Inflammatory macrophage treated with lipopolysaccharide for 4 hours (primary cell): Measurements from ENCODE around the gene RTP2.

Experiments used
- DNase-seq: peaks from one replicate; pipeline ENCODE4 v3.0.0-alpha.2; 2020

The RTP2 gene

DNA sequence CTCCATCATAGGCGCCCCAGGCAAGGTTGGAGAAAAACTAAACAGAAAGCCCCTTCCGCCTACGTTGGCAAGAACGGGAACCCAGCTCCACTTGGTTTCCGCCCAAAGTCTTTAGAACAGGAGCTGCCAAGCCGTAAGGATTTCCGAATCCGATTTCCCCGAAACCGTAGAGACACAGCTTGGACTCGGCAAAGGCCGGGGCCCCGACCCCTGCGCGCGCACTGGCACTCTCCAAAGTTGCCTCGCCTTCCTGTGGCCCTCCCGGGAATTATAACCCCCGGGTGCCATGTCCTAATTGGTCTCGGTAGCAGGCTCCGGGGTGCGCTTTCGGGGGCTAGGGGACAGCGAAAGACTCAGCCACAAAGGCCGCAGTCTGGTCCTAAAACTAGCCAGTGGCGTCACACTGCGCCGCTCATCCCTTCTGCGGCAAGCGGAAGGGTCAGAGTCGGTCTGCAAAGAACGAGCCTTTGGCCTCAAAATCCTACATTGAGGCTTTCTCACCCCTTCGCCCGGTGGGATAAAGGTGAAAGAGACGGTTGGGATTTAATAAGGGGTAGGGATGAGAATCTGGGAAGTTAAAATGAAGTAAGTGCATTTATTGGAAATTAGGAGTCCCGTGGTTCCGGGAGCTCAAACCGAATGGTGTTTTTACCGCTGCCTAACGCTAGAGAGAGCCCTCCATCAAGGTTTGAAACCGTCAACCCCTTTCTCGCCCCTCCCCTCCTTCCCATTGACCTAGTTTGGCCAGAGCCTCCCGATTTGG lies 36.2 kb upstream of the RTP2 start:
- DNase-seq, result peak; percentile 89

GRCh38 chr3:187738071-187738330 lies 35.6 kb upstream of the RTP2 start:
- DNase-seq, result no peak

DNA sequence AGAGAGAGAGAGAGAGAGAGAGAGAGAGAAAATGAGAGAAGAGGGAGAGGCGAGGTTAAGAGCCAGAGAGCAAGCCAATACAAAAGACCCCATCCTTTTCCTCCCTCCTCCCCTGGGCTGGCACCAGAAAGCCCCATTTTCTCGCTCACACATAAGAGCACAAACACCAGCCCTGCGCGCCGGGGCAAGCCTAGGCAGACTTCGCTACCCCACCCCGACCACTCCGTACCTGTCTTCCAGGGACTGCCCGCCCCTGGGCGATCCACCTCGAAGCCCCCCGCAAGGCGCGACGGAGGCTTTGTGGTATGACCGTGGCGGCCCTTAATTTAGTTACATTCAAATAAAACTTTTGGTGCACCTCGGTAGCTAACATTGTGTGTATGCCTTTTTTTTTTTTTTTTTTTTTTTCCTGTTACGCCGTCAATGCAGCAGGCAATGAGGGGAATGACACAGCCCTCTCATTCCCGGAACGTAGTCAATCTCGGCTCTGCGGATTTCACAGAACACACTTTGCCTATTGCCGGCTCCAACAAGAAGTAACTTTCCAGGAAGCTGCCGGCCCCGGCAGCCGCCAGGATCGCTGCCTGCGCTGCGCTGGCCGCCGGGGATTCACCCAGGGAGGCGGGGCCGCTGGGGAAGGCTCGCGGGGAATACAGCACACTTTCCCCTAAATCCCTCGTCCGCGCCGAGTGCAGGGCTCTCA lies 35.2 kb upstream of the RTP2 start:
- peak; percentile 92 for DNase-seq

DNA sequence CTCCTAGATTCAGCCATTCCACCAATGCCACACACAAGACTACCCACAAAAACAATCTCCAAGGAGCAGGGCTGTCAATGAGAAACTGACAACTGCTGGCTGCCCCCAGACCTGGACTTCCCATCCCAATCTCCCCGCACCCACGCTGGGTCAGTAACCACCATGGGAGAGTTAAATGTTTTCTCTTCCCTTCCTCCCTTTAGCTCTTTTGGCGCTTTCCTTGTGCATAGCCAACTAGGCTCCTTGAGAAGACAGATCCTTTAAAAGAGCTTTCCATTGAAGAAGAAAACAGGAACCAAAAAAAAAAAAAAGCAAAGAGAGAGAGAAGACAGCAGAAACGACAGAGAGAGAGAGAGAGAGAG lies 34.6 kb upstream of the RTP2 start:
- peak; percentile 66 for DNase-seq

GRCh38 chr3:187736418-187736871 lies 34.1 kb upstream of the RTP2 start:
- DNase-seq, result peak; percentile 92

DNA sequence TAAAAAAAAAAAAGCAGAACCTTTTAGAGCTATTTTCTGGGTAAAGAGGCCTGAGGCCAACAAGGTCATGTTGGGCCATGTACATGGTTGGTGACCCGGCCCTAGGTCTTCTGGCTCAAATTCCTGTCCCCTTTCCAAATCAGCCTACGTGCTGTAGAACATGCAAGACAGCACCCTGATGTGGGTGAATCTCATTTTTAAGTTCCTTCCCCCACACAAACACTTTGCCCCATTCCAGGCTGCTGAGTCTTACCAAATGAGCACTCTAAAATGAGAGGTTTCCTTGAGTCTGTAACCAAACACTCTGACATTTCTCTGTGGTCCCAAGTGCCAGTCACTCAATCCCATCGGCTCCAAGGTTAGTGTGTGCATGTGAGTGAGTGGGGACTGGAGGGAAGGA lies 33.5 kb upstream of the RTP2 start:
- peak; percentile 71 for DNase-seq

- DNase-seq, result no peak
Observed at GRCh38 chr3:187735383-187735782, 33.0 kb upstream of the RTP2 start.

- DNase-seq, result no peak
Observed at GRCh38 chr3:187734841-187735240, 32.5 kb upstream of the RTP2 start.

DNA sequence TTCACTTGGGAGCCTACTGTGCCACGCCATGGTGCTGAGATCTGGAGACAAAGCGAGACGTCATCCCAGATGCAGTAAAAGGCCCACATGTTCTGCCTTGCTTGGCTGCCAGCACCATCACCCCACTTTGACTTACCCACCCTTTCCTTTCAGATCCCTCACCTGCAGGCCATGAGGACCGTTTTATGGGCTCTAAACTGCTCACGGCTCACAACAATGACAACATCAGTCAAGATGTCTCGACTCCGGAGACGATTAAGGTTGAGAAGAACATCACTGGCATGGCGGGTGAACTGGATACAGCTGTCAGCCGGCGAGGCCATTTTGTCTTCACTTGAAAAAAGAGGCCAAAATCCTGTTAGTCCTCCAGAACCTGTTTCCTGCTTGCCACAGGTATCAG lies 31.0 kb upstream of the RTP2 start:
- no peak for DNase-seq

GRCh38 chr3:187729598-187729997 lies 27.2 kb upstream of the RTP2 start:
- DNase-seq, result no peak

DNA sequence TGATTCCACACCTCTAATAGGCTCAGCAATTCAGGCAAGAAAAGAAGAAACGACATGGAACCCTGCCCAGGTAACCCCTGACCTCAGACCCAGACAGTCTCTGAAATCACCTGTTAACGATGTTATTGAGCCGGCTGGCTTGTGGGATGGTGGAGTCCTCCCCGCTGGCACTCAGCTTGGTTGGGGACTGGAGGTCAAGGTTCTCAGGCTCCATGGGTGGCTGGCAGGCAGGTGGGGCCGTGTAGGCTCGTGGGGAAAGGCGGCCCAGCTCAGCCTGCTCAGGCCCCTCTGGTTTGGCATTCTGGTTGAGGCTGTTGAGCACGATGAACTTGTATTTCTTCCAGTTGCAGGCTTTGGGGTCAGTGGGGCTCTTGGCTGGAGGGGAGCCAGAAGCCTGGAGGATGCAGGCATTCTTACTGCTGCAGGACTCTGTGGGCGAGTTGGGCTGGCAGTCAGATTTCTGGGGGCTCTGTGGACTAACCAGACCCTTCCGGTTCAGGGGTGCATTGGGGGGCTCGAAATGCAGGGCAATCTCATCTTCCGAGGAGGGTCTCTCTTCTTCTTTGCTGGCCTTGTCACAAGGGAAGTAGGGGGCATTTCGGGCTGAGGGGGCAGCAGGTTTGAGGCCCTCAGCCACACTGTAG lies 26.7 kb upstream of the RTP2 start:
- no peak for DNase-seq

DNA sequence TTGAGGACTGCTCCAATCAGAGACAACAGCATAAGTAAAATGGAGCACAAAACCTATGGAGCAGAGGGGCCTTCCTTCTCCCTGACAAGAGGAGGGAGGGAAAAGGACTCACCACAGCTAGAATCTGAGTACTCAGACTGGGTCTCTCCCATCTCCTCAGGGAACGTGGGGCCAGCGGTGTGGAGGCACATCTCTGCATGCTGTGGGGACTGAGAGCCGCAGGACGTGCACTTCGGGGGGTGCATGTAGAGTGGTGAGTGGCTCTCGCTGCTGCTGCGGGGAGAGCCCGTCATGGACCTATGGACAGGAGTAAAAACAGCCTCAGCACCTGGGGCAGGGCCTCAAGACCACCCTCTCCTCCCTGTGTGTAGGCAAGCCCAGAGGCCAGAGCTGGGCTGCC lies 25.9 kb upstream of the RTP2 start:
- no peak for DNase-seq

DNA sequence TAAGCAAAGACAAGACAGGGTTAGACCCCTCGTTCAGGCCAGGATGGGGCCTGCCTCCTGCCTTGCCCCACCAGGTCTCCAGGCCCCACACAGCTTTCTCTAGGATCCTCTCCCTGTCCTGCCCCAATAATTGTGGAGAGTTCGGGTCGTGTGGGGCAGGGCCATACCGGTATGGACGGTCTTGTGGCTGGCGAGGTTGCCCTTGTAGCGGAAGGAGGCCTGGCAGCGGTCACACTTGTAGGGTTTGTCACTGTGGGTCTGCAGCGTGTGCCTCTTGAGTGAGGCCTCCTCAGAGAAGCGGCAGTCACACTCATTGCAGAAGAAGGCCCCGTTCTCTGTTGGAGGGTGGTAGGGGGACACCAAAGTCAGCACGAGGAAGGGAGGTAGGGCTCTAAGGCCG lies 24.2 kb upstream of the RTP2 start:
- DNase-seq, result no peak

DNA sequence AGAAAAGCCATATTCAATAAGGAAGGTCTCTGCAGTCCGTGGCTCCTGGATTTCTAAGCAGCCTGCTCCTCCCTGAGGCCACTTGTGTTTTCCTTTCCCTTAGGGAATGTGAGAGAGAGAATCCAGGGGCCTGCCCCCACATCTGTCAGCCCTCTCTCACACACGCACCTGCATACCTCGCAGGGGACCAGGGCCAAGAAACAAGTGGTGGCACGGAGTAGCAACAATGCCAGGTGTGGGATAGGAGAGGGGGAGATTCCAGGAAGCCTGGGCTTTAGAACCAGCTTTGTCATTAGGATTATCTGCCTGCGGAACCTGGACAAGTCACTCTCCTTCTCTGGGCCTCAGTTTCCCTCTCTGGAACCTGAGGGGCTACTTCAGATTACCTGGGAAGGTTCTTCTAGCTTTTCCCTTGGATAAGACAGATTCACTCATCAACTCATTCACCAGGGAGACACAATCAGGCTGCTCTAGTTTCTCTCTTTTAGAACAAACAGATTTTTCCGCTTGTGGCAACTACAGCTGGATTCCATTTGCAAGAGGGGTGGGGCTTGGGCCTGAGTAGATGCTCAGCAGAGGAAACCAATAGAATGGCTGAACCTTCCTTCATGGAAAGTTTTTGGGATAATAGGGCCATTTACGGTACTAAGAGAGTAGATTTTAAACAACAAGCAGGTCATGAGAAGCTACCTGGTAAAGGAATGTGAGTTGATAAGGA lies 23.5 kb upstream of the RTP2 start:
- DNase-seq, result no peak

DNA sequence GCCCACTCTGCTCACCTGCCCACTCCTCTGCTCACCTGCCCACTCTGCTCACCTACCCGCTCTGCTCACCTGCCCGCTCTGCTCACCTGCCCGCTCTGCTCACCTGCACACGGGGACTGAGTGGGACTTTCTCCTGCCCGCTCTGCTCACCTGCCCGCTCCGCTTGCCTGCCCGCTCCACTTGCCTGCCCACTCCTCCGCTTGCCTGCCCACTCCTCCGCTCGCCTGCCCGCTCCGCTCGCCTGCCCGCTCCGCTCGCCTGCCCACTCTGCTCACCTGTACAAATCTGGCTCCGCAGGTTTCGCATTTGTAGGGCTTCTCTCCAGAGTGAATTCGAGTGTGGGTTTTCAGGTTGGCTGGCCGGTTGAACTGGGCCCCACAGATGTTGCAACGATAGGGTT lies 22.9 kb upstream of the RTP2 start:
- DNase-seq, result no peak

DNA sequence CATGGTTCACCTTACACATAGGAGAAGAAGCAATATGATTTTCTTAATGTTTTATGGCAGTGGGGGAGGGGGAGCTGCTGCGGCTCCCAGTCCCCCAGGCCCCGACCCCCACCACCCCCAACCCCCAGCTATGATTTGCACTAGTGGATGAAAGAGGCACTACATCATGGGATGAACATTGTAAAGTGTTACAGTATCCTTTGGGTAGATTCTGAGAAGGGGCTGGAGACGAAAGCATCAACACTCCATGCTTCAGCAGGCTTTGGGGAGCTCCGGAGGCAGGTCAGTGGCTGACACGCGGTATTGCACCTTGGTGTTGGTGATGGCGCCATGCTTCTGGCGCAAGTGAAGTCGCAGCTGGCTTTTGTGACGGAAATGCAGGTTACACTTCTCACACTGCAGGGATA lies 19.9 kb upstream of the RTP2 start:
- no peak for DNase-seq

- no peak for DNase-seq
Observed at GRCh38 chr3:187721055-187721454, 18.7 kb upstream of the RTP2 start.

- no peak for DNase-seq
Observed at GRCh38 chr3:187720337-187720670, 17.9 kb upstream of the RTP2 start.

DNA sequence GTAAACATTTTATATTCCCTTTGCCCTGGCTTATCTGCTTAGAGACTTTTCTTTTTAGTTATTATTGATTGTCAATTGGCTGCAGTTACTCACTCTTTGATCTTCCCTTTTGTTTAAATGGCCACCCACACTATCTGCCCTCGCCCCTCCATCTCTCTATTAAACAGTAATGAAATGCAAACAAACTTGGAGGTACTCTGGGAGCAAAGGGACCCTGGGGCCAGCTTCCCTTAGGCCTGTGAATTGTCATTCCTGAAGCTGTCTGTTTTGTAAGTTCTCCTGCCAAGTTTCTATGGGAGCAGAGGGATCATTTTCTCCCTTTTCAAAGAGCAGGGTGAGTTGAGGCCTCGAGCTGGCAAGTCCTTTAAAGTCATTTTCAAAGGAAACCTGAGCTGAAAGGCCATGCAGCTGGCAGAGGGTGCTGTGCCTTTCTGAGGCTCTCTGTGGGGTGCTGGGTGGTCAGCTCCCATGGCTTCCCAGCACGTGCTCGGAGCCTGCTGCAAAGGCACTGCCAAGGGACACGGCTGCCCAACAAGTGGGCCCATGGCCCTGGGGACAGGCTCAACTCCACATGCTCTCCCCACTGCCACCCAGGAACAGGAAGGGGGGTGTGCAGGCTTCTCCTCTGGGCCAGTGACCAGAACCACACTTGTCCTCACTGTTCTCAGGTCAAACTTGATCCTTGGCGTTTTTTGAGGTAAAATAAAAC lies 17.4 kb upstream of the RTP2 start:
- DNase-seq, result no peak

DNA sequence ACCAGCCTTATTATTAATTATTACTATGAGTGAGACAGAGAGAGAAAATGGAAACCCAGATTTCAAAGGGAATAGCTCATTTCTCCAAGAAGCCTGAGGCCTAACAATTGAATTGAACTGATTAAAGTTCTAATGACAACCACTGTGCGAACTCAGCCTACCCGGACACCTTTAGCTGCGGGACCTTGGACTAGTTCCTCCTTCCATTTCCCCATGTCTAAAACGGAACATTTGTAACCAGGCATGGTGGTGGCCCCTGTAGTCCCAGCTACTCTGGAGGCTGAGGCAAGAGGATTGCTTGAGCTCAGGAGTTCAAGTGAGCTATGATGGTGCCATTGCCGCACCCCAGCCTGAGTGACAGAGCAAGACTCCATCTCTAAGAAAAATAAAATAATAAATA lies 16.4 kb upstream of the RTP2 start:
- peak; percentile 41 for DNase-seq

DNA sequence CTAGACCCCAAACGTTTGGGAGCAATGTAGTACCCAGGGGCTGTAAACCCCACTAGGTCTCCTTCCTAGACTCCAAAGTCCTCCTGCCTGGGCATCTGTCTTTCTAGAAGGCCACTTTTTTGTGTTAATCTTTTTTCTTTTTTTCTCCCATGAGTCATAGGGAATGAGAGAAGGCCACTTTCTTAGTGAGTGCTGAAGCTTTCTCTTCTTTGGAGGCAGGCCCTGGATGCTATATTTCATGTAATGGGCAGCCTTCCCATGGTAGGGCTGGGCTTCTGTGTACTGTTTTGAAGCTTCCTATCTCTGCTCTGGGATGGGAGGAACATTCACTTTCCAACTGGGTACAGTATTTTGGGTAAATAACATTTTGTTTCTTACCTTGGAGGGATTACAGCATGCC lies 15.2 kb upstream of the RTP2 start:
- DNase-seq, result no peak

DNA sequence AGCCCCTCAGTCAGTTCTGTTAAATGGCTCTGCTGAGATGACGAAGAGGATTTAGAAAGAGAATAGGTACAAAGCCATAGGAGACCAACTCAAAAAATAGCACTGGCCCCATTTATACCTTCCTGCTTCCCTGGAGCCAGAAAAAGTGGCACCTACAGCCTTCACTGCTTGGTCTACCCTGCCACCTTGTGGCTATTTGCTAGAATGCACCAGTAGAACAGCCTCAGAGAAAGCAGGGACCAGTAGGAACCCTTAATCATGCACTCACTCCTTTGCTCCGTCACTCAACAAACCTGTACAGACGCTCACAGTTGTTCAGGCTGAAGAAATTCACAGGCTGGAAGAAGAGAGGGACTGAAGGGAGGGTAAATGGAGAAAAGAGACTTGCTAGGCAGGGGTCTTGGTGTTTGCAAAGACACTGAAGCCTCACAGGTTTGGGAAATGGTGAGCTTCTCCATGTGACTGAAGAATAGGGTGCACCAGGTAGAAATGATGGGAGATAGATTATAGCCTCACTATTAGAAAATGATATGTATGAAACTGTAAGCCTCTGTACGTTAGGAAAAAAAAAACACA lies 12.1 kb upstream of the RTP2 start:
- DNase-seq, result peak; percentile 65

GRCh38 chr3:187713504-187713903 lies 11.1 kb upstream of the RTP2 start:
- peak; percentile 43 for DNase-seq
